NB4 (cell line): ENCODE data around the gene COPS3.

Experiments used
- DNase-seq: peaks from one replicate; pipeline ENCODE4 v3.0.0; 2010; ENCODE audit warnings: low read depth
- H3K4me3 ChIP-seq: one replicate; pipeline ENCODE4 v1.5.1; 2011; ENCODE audit warnings: mild to moderate bottlenecking, low read depth, low read length, moderate library complexity
- CTCF ChIP-seq: IDR thresholded peaks from one replicate; pipeline ENCODE4 v1.5.1; 2012; ENCODE audit warnings: low read depth, low read length
- MAX ChIP-seq: IDR thresholded peaks from 2 replicates; pipeline ENCODE4 v1.6.1; 2011; ENCODE audit warnings: low read depth, low read length
- MYC ChIP-seq: IDR thresholded peaks from 2 replicates; pipeline ENCODE4 v1.6.1; 2011; ENCODE audit warnings: low read depth, low read length
- POLR2A ChIP-seq: IDR thresholded peaks from 2 replicates; pipeline ENCODE4 v1.6.1; 2011; ENCODE audit warnings: mild to moderate bottlenecking; ENCODE audit not compliant: insufficient read length; ENCODE audit errors: extremely low read depth

COPS3 gene

GRCh38 chr17:17229416-17230384 lies 51.3 kb downstream of the COPS3 start:
- no peak for TF ChIP-seq MAX
- no peak for TF ChIP-seq CTCF
- TF ChIP-seq POLR2A, result no peak
- no peak for TF ChIP-seq MYC
- no peak overlapping the region for H3K4me3 ChIP-seq
- DNase-seq, result no peak

GRCh38 chr17:17228521-17229279 lies 52.3 kb downstream of the COPS3 start:
- no peak overlapping the region for H3K4me3 ChIP-seq
- TF ChIP-seq CTCF, result no peak
- no peak for TF ChIP-seq MYC
- no peak for TF ChIP-seq MAX
- no peak for TF ChIP-seq POLR2A
- no peak for DNase-seq

GRCh38 chr17:17227608-17228520 lies 53.2 kb downstream of the COPS3 start:
- no peak for DNase-seq
- TF ChIP-seq POLR2A (no peak), MAX (no peak), CTCF (no peak), MYC (no peak)

GRCh38 chr17:17226451-17227265 lies 54.4 kb downstream of the COPS3 start:
- no peak overlapping the region for H3K4me3 ChIP-seq
- no peak for TF ChIP-seq MYC
- no peak for TF ChIP-seq POLR2A
- TF ChIP-seq CTCF, result no peak
- TF ChIP-seq MAX, result no peak

More at GRCh38 chr17:17227608-17228520, 53.2 kb downstream of the COPS3 start:
- H3K4me3 ChIP-seq, result no peak overlapping the region

More at GRCh38 chr17:17226451-17227265, 54.4 kb downstream of the COPS3 start:
- no peak for DNase-seq
